GM12878 (cell line): ENCODE results near the gene PIK3R5. TPM values are rescaled to one million over a fixed set of nuclear protein-coding genes. Genes with fewer than 3 reads are reported as not detected.

Source experiments
- ATAC-seq: fragments of 200-7000 bp; cut with Tn5 transposase; 3 replicates; pipeline ENCODE4 v1.9.1; 2020; ENCODE audit warnings: mild to moderate bottlenecking, moderate library complexity
- BruUV-seq: library from RNA; stranded (reverse); fragments of 400-500 nt; replicated peaks from 2 replicates; lab custom pipeline; 2021; lab: Mats Ljungman, UMichigan
- CTCF ChIA-PET: fragments of 300-600 bp; sonication (Branson Sonifier 250); formaldehyde crosslinking; extraction: SDS; loops from one replicate; lab custom pipeline; 2021; ENCODE audit warnings: inconsistent platforms; lab: Yijun Ruan, JAX
- POLR2A ChIA-PET: fragments of 350-600 bp; formaldehyde crosslinking; extraction: SDS; loops from one replicate; lab custom pipeline; 2021; ENCODE audit warnings: inconsistent platforms; lab: Charles Lee
- RAD21 ChIA-PET: fragments of 300-600 bp; sonication (Branson Sonifier 250); formaldehyde crosslinking; loops from one replicate; lab custom pipeline; 2023; ENCODE audit warnings: antibody characterized with exemption; ENCODE audit not compliant: unreplicated experiment; lab: Charles Lee
- SMC1A ChIA-PET: fragments of 300-600 bp; sonication (Branson Sonifier 250); formaldehyde crosslinking; loops from one replicate; lab custom pipeline; 2023; ENCODE audit not compliant: unreplicated experiment, uncharacterized antibody; lab: Charles Lee
- DNase-seq: peaks from one replicate; pipeline ENCODE4 v3.0.0-alpha.2; 2011; ENCODE audit warnings: low read depth, low spot score
- FAIRE-seq: peaks from 3 replicates; lab custom pipeline; 2011; peaks lifted over from hg19 to GRCh38; lab: Jason Lieb, UNC
- H2AFZ ChIP-seq: 2 replicates; pipeline ENCODE4 v1.6.0; 2011; ENCODE audit warnings: low read depth, low read length, control low read depth; ENCODE audit not compliant: control insufficient read depth
- H3K27ac ChIP-seq: 2 replicates; pipeline ENCODE4 v1.5.1; 2011; ENCODE audit warnings: control low read depth; ENCODE audit not compliant: control insufficient read depth, insufficient read depth
- H3K27me3 ChIP-seq, 2 experiments: replicated peaks in 1 of 2; 2 replicates each; pipeline versions ENCODE4 v1.6.0 to v1.6.1; 2011; ENCODE audit warnings: low read length in 1 of 2; ENCODE audit not compliant: control insufficient read depth in 2 of 2, insufficient read depth in 2 of 2
- H3K36me3 ChIP-seq, 2 experiments: 2 replicates each; pipeline ENCODE4 v1.5.1; 2011; ENCODE audit warnings: low read length in 1 of 2; ENCODE audit not compliant: control insufficient read depth in 2 of 2, insufficient read depth in 2 of 2
- H3K4me1 ChIP-seq: 2 replicates; pipeline ENCODE4 v1.6.1; 2011; ENCODE audit warnings: mild to moderate bottlenecking, low read length, moderate library complexity, mixed read lengths; ENCODE audit not compliant: control insufficient read depth, insufficient read depth
- H3K4me2 ChIP-seq: 2 replicates; pipeline ENCODE4 v1.6.0; 2011; ENCODE audit warnings: control low read depth; ENCODE audit not compliant: control insufficient read depth, insufficient read depth
- H3K4me3 ChIP-seq: fragments of 200-600 bp; sonication (generic); 2 replicates; pipeline ENCODE4 v1.5.1; 2016
- H3K79me2 ChIP-seq: 2 replicates; pipeline ENCODE4 v1.6.0; 2011; ENCODE audit warnings: low read length; ENCODE audit not compliant: control insufficient read depth, insufficient read depth
- H3K9ac ChIP-seq: 2 replicates; pipeline ENCODE4 v1.8.0; 2011; ENCODE audit warnings: low read length, control low read depth, mixed read lengths; ENCODE audit not compliant: control insufficient read depth, insufficient read depth
- H3K9me3 ChIP-seq: replicated peaks from 3 replicates; pipeline ENCODE4 v1.5.1; 2011; ENCODE audit warnings: mild to moderate bottlenecking, low read length; ENCODE audit not compliant: control insufficient read depth, insufficient read depth
- H4K20me1 ChIP-seq: 2 replicates; pipeline ENCODE4 v1.6.0; 2011; ENCODE audit not compliant: control insufficient read depth, insufficient read depth
- BCL11A ChIP-seq: IDR thresholded peaks from 2 replicates; pipeline ENCODE4 v1.6.1; 2011; ENCODE audit warnings: low read depth, low read length
- BRCA1 ChIP-seq: IDR thresholded peaks from 2 replicates; pipeline ENCODE4 v1.6.1; 2011; ENCODE audit warnings: low read depth, low read length, improper control_type of control experiment
- CREB1 ChIP-seq: IDR thresholded peaks from 2 replicates; pipeline ENCODE4 v1.6.1; 2012; ENCODE audit warnings: low read depth, mild to moderate bottlenecking, inconsistent platforms
- EED ChIP-seq: sonication (generic); IDR thresholded peaks from 2 replicates; pipeline ENCODE4 v1.6.1; 2016; ENCODE audit warnings: antibody characterized with exemption, low read depth
- FOXK2 ChIP-seq: fragments of 450-650 bp; IDR thresholded peaks from 2 replicates; pipeline ENCODE4 v1.6.1; 2017; ENCODE audit warnings: mild to moderate bottlenecking, moderate library complexity
- IRF4 ChIP-seq: IDR thresholded peaks from 2 replicates; pipeline ENCODE4 v1.6.1; 2011; ENCODE audit warnings: low read depth, low read length
- MTA2 ChIP-seq: fragments of 450-650 bp; IDR thresholded peaks from 2 replicates; pipeline ENCODE4 v1.6.1; 2016; ENCODE audit warnings: low read depth, mild to moderate bottlenecking, moderate library complexity
- NR2C1 ChIP-seq: fragments of 450-650 bp; IDR thresholded peaks from 2 replicates; pipeline ENCODE4 v1.6.1; 2017; ENCODE audit warnings: antibody characterized with exemption, mild to moderate bottlenecking, moderate library complexity
- NR2F1 ChIP-seq: fragments of 450-650 bp; conservative IDR thresholded peaks from 2 replicates; pipeline ENCODE4 v1.6.1; 2017; ENCODE audit warnings: mild to moderate bottlenecking
- RAD21 ChIP-seq: IDR thresholded peaks from 2 replicates; pipeline ENCODE4 v1.6.1; 2011; ENCODE audit warnings: mild to moderate bottlenecking, low read depth, low read length, moderate library complexity; ENCODE audit not compliant: insufficient read depth
- RAD51 ChIP-seq: fragments of 450-650 bp; IDR thresholded peaks from 2 replicates; pipeline ENCODE4 v1.6.1; 2016; ENCODE audit warnings: moderate library complexity, mild to moderate bottlenecking, inconsistent platforms
- SMAD5 ChIP-seq: IDR thresholded peaks from 2 replicates; pipeline ENCODE4 v1.6.1; 2016; ENCODE audit warnings: antibody characterized with exemption, low read depth
- SRF ChIP-seq, 2 experiments: IDR thresholded peaks; 2 replicates each; pipeline ENCODE4 v1.6.1; 2011; ENCODE audit warnings: low read depth in 2 of 2, low read length in 2 of 2, mild to moderate bottlenecking in 1 of 2, moderate library complexity in 1 of 2
- TCF3 ChIP-seq: IDR thresholded peaks from 2 replicates; pipeline ENCODE4 v1.6.1; 2012; ENCODE audit warnings: low read depth, mild to moderate bottlenecking, low read length, borderline replicate concordance; ENCODE audit not compliant: insufficient read depth
- WGBS: methylation state at CpG from one replicate; pipeline ENCODE4 v1.1.6; 2016; ENCODE audit warnings: low lambda C conversion rate; ENCODE audit not compliant: insufficient replicate concordance, insufficient coverage; ENCODE audit errors: missing lambda C conversion rate; 5-methylcytosine and 5-hydroxymethylcytosine counted together
- in situ Hi-C: fragments of 300-500 bp; cut with MboI; formaldehyde crosslinking; loops from 9 replicates; pipeline ENCODE4 v1.14.3; 2018; ENCODE audit warnings: mixed read lengths
- intact Hi-C: fragments of 100-400 bp; cut with micrococcal nuclease; formaldehyde crosslinking; loops from one replicate; pipeline ENCODE4 v1.14.2; 2022; ENCODE audit not compliant: unreplicated experiment
- polyA plus RNA-seq, 11 experiments: library from polyadenylated mRNA; depleted of rRNA in 4 of 11; unstranded in 6 of 11; stranded (reverse) in 5 of 11; fragments of >200 nt; fragmentation: Nextera tagmentation in 4 of 11; fragmentation: Illumina TruSeq in 1 of 11; extraction: Ambion mirVana in 4 of 11; extraction: Trizol in 1 of 11; gene quantifications; 1 replicate in 1 of 11; 2 replicates in 10 of 11; pipeline versions ENCODE4 v1.2.1 to v1.2.3, GENCODE V29; 2011 to 2016; ENCODE audit warnings: inconsistent platforms in 2 of 11, missing spikeins in 2 of 11, low read depth in 1 of 11
- total RNA-seq, 4 experiments: library from RNA; depleted of rRNA in 3 of 4; stranded (reverse); fragments of >200 nt in 3 of 4; fragmentation: Illumina TruSeq in 1 of 4; extraction: Trizol in 1 of 4; gene quantifications; 2 replicates each; pipeline versions ENCODE4 v1.2.1 to v1.2.3, GENCODE V29; 2013 to 2021
- TF ChIP-seq, protein P1 (sequence below): fragments of 450-650 bp; IDR thresholded peaks from 2 replicates; pipeline ENCODE4 v1.6.1; 2017; ENCODE audit warnings: mild to moderate bottlenecking, moderate library complexity
- TF ChIP-seq, protein P2 (sequence below): fragments of 450-650 bp; IDR thresholded peaks from 2 replicates; pipeline ENCODE4 v1.6.1; 2017; ENCODE audit warnings: low read depth, mild to moderate bottlenecking, moderate library complexity
- TF ChIP-seq, protein P3 (sequence below): fragments of 450-650 bp; IDR thresholded peaks from 2 replicates; pipeline ENCODE4 v1.6.1; 2017; ENCODE audit warnings: mild to moderate bottlenecking

PIK3R5 gene
- total and polyA plus RNA-seq, 10 of the 15 experiments (the other 5 are each of a cell fraction or from before 2014, with no cell fraction given), result 9.5 to 50.8 (median 35.5) TPM

DNA sequence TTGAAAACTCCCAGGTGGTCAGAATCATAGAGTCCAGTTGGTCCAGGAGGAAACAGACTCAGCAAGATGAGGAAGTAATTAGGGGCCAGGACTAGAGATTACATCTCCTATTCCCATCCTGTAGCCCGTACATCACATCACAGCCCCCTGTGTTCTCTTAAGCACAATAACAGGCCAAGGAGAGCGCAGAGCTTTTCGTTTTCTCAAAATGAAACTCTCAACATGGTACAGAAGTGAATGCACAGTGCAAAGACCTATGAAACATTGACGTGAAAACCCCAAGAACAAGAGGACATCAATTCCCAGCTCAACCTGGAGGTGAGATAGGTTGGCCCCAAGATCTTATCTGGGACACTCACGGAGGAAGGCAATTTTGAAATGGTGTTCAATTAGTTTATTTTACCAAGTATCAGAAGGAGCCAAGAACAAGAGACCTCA is 9.0 kb downstream of the PIK3R5 start:
- peak; percentile 78 for ATAC-seq
- Histone ChIP-seq H3K4me2 (peak overlapping the region; percentile 85), H2AFZ (no peak overlapping the region), H3K9me3 (peaks cover 8% of the 10 kb centered on the region), H3K4me3 (peak overlapping the region; percentile 49), H4K20me1 (no peaks in the 10 kb centered on the region), H3K79me2 (peaks cover 94% of the 10 kb centered on the region), H3K27me3 (no peaks in the 10 kb centered on the region), H3K9ac (peak overlapping the region; percentile 81), H3K4me1 (peaks cover 85% of the 10 kb centered on the region), H3K36me3 (peaks cover 3 to 4% of the 10 kb centered on the region in 2 experiments), H3K27ac (peak overlapping the region; percentile 81)
- 0% methylated on average over 5 of the region's 5 CpGs for WGBS
- RAD21 ChIA-PET, result interaction anchor here (0.9 to 7.8 kb wide), 13 partner anchors 15 to 150 kb away, joined by 3 to 122 read pairs (median 6); partner anchors contain the start of gene PIK3R6
- BruUV-seq, result no TSS peak
- peak; percentile 87 for FAIRE-seq
- in situ Hi-C loops (loop anchor here (5.0 to 25.0 kb wide), 2 partner anchors 99 to 1081 kb away; no protein-coding TSS in a partner anchor), intact Hi-C loops (loop anchor here (2.0 to 5.0 kb wide), 5 partner anchors 16 to 99 kb away; no protein-coding TSS in a partner anchor)
- peak; percentile 92 for DNase-seq
- CTCF ChIA-PET, result interaction anchor here (0.7 to 2.9 kb wide), 13 partner anchors 8 to 107 kb away, joined by 3 to 11 read pairs (median 4); partner anchors contain the start of gene PIK3R6
- POLR2A ChIA-PET, result interaction anchor here (0.6 to 2.2 kb wide), 8 partner anchors 8 to 106 kb away, joined by 3 to 33 read pairs (median 6); partner anchors contain the start of gene PIK3R5
- SMC1A ChIA-PET, result interaction anchor here (0.9 to 19.1 kb wide), 15 partner anchors 9 to 99 kb away, joined by 3 to 345 read pairs (median 5); partner anchors contain the start of genes PIK3R5 and PIK3R6
- TF ChIP-seq BRCA1 (no peak), SMAD5 (no peak), RAD51 (no peak), MTA2 (peak; percentile 83), BCL11A (peak; percentile 67; the same call in 1 of the 2 replicates), RAD21 (peak; percentile 14; the same call in 1 of the 2 replicates), SRF (IDR thresholded peaks at IDR 0.05; ENCODE audit: low read depth in 2 of 2, low read length in 2 of 2) (0 out of 4 replicates have a peak, but pooled peaks of 1 of the 2 experiments have one; percentile 28), NR2C1 (no peak), IRF4 (peak; percentile 89), CREB1 (peak; percentile 45; the same call in 1 of the 2 replicates), TCF3 (no peak), EED (peak; percentile 91), NR2F1 (peak; percentile 64; the same call in 1 of the 2 replicates), FOXK2 (no peak)
- TF ChIP-seq, protein P1, sequence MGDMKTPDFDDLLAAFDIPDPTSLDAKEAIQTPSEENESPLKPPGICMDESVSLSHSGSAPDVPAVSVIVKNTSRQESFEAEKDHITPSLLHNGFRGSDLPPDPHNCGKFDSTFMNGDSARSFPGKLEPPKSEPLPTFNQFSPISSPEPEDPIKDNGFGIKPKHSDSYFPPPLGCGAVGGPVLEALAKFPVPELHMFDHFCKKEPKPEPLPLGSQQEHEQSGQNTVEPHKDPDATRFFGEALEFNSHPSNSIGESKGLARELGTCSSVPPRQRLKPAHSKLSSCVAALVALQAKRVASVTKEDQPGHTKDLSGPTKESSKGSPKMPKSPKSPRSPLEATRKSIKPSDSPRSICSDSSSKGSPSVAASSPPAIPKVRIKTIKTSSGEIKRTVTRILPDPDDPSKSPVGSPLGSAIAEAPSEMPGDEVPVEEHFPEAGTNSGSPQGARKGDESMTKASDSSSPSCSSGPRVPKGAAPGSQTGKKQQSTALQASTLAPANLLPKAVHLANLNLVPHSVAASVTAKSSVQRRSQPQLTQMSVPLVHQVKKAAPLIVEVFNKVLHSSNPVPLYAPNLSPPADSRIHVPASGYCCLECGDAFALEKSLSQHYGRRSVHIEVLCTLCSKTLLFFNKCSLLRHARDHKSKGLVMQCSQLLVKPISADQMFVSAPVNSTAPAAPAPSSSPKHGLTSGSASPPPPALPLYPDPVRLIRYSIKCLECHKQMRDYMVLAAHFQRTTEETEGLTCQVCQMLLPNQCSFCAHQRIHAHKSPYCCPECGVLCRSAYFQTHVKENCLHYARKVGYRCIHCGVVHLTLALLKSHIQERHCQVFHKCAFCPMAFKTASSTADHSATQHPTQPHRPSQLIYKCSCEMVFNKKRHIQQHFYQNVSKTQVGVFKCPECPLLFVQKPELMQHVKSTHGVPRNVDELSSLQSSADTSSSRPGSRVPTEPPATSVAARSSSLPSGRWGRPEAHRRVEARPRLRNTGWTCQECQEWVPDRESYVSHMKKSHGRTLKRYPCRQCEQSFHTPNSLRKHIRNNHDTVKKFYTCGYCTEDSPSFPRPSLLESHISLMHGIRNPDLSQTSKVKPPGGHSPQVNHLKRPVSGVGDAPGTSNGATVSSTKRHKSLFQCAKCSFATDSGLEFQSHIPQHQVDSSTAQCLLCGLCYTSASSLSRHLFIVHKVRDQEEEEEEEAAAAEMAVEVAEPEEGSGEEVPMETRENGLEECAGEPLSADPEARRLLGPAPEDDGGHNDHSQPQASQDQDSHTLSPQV, result no peak
- TF ChIP-seq, protein P2, sequence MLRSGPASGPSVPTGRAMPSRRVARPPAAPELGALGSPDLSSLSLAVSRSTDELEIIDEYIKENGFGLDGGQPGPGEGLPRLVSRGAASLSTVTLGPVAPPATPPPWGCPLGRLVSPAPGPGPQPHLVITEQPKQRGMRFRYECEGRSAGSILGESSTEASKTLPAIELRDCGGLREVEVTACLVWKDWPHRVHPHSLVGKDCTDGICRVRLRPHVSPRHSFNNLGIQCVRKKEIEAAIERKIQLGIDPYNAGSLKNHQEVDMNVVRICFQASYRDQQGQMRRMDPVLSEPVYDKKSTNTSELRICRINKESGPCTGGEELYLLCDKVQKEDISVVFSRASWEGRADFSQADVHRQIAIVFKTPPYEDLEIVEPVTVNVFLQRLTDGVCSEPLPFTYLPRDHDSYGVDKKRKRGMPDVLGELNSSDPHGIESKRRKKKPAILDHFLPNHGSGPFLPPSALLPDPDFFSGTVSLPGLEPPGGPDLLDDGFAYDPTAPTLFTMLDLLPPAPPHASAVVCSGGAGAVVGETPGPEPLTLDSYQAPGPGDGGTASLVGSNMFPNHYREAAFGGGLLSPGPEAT, result peak; percentile 70
- TF ChIP-seq, protein P3, sequence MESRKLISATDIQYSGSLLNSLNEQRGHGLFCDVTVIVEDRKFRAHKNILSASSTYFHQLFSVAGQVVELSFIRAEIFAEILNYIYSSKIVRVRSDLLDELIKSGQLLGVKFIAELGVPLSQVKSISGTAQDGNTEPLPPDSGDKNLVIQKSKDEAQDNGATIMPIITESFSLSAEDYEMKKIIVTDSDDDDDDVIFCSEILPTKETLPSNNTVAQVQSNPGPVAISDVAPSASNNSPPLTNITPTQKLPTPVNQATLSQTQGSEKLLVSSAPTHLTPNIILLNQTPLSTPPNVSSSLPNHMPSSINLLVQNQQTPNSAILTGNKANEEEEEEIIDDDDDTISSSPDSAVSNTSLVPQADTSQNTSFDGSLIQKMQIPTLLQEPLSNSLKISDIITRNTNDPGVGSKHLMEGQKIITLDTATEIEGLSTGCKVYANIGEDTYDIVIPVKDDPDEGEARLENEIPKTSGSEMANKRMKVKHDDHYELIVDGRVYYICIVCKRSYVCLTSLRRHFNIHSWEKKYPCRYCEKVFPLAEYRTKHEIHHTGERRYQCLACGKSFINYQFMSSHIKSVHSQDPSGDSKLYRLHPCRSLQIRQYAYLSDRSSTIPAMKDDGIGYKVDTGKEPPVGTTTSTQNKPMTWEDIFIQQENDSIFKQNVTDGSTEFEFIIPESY, result no peak
